Activated T-cell treated with anti-CD3 and anti-CD28 coated beads, Interleukin-2, amount 50 U/mL, for 4 hours (primary cell): ENCODE results near the gene PICK1. TPM values are rescaled to one million over a fixed set of nuclear protein-coding genes. Genes with fewer than 3 reads are reported as not detected.

Experiments
- ATAC-seq, 2 donors: fragments of 200-7000 bp; cut with Tn5 transposase; one replicate each; pipeline ENCODE4 v1.10.0; 2021
- DNase-seq: peaks from one replicate; pipeline ENCODE4 v3.0.0-alpha.2; 2020
- H3K27me3 Mint-ChIP-seq: one replicate; pipeline ENCODE4 v1.8.0; 2021; ENCODE audit warnings: low read depth, mixed read lengths
- H3K36me3 Mint-ChIP-seq: one replicate; pipeline ENCODE4 v1.8.0; 2022; ENCODE audit warnings: mixed read lengths; ENCODE audit not compliant: insufficient read depth
- H3K4me1 Mint-ChIP-seq: one replicate; pipeline ENCODE4 v1.8.0; 2021; ENCODE audit warnings: low read depth, mixed read lengths
- H3K4me3 Mint-ChIP-seq: one replicate; pipeline ENCODE4 v1.8.0; 2021; ENCODE audit warnings: mild to moderate bottlenecking, moderate library complexity, mixed read lengths
- H3K9me3 Mint-ChIP-seq: one replicate; pipeline ENCODE4 v1.8.0; 2021; ENCODE audit warnings: mixed read lengths
- total RNA-seq, 3 donors: library from RNA; stranded (reverse); gene quantifications; one replicate each; pipeline ENCODE4 v1.2.1, GENCODE V29; 2021

PICK1 gene
- 10 to 100 TPM; 21.7 to 24.2 (median 23.1) TPM for total RNA-seq

DNA sequence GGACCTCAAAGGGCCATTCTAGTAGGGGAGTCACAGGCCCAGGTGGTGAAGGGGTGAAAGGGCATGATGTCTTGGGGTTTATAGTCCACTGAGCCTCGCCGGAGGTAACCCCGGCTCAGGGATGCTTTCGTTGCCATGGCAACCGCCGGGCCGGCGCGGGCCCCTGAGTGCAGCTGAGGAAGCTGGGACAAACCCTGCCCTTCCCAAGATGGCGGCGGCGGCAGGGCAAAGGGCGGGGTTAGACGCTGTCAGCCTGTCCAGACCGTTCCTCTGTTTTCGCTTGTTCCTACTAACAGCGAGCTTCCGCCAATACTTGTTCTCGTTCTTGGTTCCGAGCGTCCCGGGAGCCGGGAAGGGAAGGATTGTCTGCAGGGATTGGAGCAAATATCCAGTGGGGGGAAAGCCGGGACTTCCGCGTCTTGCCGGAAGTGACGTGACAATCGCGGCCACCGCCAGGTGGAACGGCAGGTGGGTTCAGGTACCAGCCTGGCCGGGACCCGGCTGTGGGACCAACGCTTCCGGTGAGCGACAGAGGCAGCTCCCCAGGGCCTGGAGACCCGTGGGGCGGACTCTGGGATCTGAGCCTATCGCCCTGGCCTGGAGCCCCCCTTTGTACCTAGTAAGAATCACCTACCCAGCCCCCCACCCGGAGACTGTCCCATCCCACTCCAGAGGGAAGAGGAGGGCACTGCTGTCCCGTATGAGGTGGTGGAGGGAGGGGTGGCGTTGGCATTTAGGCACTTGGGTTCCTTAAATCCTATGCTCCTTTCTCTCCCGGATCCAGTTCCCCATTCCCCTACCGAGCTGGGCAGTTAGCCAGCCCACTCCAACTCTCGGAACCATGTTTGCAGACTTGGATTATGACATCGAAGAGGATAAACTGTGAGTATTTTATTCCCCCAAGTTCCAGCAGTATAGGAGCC, at the start of gene PICK1:
Gene PICK1, plus strand, starts transcription at position 436 of the 923 bp plus-strand sequence. Its CDS starts 406 bp downstream, at position 842.
- H3K27me3 Mint-ChIP-seq, result no peaks in the 10 kb centered on the region
- peaks cover 7% of the 10 kb centered on the region for H3K36me3 Mint-ChIP-seq
- peak; percentile 85 to 89 for ATAC-seq
- peaks cover 19% of the 10 kb centered on the region for H3K4me1 Mint-ChIP-seq
- H3K4me3 Mint-ChIP-seq, result peak within 1 kb of the TSS; percentile 96
- DNase-seq, result peak; percentile 69
- H3K9me3 Mint-ChIP-seq, result no peaks in the 10 kb centered on the region

DNA sequence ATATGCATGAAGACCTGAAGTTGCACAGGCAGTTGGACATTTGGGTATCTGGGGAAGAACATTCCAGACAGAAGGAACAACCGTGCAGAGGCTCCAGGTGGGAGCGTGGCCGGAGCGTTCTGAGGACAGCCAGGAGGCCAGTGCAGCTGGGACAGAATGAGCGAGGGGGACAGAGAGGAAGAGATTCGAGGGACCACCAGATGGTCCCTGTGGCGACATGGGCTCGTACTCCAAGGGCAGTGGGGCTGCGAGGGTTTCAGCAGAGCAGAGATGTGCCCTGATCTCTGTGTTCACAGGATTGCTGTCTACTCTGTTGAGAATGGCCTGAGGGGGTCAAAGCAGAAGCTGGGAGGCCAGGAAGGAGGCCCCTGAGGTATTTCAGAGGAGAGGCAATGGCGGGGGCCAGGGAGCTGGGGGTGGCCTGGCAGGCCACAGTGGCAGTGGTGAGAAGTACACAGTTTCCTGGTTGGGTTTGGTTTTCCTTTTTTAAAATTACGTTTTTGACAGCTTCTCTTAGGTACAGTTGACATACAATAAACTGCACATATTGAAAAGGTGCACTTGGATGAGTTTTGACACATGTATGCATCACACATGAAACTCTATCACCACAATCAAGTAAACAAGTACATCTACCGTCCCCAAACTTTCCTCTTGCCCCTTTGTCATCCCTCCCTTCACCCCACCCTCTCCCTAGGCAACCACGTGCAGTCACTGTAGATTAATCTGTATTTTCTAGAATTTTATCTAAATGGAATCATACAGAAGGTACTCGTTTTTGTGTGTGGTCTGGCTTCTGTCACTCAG, 48.0 kb upstream of the PICK1 start:
- H3K36me3 Mint-ChIP-seq, result no peaks in the 10 kb centered on the region
- no peak for DNase-seq
- ATAC-seq, result peak in 1 of 2 donors; percentile 21
- H3K9me3 Mint-ChIP-seq, result no peaks in the 10 kb centered on the region
- H3K4me3 Mint-ChIP-seq, result no peak overlapping the region
- peaks cover 8% of the 10 kb centered on the region for H3K4me1 Mint-ChIP-seq
- no peaks in the 10 kb centered on the region for H3K27me3 Mint-ChIP-seq

DNA sequence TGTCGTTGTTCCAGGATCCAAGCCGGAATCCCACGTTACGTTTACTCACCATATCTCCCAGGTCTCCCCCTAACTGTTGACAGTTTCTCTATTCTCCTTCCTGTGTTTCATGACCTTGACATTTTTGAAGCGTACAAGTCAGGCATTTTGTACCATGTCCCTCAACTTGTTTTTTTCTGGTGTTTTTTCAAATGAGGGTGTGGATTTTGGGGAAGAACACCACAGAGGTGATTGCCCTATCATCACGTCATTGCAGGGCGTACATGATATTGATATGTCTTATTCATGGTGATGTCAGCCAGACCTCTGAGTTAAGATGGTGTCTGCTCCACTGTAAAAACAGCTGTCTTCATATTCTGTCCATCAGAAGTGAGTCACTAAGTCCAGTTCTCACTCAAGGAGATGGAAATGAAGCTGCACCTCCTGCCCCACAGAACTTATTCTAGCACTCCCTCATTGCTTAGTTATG, 44.6 kb upstream of the PICK1 start:
- Mint-ChIP-seq H3K27me3 (no peaks in the 10 kb centered on the region), H3K36me3 (no peaks in the 10 kb centered on the region), H3K9me3 (no peaks in the 10 kb centered on the region), H3K4me3 (no peak overlapping the region), H3K4me1 (peaks cover 8% of the 10 kb centered on the region)
- ATAC-seq (no peak), DNase-seq (no peak)

DNA sequence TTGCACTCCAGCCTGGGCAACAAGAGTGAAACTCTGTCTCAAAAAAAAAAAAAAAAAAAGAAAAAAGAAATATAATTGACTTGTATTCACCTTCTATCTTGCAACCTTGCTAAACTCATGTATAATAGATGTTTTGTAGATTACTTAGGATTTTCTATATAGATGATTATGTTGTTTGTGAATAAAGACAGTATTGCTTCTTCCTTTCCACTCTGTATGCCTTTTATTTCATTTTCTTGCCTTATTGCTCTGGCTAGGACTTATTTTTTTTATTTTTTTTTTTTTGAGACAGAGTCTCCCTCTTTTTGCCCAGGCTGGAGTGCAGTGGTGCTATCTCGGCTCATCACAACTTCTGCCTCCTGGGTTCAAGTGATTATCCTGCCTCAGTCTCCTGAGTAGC, 43.1 kb upstream of the PICK1 start:
- H3K4me3 Mint-ChIP-seq, result no peak overlapping the region
- H3K36me3 Mint-ChIP-seq, result no peaks in the 10 kb centered on the region
- peaks cover 3% of the 10 kb centered on the region for H3K4me1 Mint-ChIP-seq
- H3K27me3 Mint-ChIP-seq, result no peaks in the 10 kb centered on the region
- no peaks in the 10 kb centered on the region for H3K9me3 Mint-ChIP-seq
- ATAC-seq (no peak), DNase-seq (no peak)

DNA sequence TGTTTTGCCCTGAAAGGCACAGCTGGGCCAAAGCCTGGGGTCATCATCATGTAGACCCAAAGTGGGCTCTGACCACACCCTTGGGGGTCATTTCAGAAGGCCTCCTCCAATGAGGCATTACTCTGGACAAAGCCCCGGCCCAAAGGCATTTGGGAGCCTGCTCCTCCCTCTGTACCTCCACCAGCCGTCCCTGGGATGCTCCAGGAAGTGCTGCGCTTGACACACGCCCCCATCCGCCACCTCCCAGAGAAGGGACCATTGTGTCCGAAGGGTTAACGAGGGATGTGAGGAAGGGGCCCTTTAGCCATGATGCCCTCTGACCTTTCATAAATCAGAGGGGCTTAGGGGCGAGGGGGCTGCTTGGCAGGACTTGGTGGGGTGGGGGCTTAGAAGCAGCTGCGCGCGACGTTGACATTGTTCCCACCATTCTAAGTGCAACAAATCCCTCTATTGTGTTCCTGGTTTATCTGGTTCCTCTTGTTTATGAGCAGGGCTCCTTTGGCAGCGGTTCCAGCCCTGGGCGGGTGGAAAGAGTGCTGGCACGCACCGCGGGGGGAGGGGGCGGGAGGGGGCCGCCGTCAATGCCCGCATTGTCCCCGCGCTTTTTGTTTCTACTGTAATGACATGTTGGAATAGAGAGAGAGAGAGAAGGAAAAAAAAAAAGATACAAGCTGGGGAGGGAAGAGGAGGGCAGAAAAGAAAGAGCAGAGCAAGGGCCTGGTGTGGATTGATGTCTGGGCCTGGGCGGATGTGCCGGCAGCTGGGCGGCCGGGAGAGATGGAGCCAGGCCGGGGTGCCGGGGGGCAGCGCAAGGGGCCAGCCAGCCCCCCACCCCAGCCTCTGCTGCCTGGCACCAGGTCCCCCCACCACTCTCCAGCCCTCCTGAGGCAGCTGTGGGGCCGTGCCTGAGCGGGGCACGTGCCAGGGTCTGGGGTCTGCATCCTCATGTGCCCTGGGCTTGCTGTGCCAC, 40.7 kb upstream of the PICK1 start:
- Mint-ChIP-seq H3K4me3 (no peak overlapping the region), H3K27me3 (no peaks in the 10 kb centered on the region), H3K36me3 (no peaks in the 10 kb centered on the region), H3K9me3 (no peaks in the 10 kb centered on the region), H3K4me1 (no peaks in the 10 kb centered on the region)
- DNase-seq (no peak), ATAC-seq (no peak)

DNA sequence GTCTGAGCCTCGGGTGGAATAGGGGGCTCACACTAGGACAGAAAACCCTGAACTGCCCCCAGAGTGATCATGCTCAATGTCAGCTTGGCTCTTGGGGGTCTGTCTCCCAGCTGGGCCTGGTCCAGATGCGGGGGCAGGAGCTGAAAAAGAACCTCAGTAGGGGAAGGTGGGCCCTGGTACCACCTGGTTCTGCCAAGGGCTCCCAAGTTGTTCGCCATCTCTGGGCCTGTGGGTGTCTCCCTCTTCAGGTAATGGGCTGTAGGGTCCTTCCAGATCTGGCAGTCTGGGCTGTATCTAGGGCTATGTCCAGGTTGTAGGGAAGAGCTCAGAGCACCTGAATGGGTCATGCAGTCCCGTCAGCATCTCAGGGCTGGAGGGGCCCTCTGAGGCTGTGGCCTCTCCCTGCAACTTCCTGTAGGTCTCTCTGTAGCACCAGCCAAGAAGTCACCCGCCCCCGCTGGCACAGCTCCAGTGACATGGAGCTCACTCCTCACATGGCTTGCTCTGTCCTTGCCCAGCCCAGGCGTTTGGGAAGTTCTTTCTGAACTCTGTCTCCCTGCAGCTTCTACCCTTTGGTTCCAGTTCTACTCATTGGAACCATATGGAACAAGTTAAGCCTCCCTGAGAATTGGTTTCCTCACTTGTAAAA, 39.8 kb upstream of the PICK1 start:
- ATAC-seq (no peak), DNase-seq (no peak)
- Mint-ChIP-seq H3K36me3 (no peaks in the 10 kb centered on the region), H3K27me3 (no peaks in the 10 kb centered on the region), H3K4me3 (no peak overlapping the region), H3K9me3 (no peaks in the 10 kb centered on the region), H3K4me1 (no peaks in the 10 kb centered on the region)

DNA sequence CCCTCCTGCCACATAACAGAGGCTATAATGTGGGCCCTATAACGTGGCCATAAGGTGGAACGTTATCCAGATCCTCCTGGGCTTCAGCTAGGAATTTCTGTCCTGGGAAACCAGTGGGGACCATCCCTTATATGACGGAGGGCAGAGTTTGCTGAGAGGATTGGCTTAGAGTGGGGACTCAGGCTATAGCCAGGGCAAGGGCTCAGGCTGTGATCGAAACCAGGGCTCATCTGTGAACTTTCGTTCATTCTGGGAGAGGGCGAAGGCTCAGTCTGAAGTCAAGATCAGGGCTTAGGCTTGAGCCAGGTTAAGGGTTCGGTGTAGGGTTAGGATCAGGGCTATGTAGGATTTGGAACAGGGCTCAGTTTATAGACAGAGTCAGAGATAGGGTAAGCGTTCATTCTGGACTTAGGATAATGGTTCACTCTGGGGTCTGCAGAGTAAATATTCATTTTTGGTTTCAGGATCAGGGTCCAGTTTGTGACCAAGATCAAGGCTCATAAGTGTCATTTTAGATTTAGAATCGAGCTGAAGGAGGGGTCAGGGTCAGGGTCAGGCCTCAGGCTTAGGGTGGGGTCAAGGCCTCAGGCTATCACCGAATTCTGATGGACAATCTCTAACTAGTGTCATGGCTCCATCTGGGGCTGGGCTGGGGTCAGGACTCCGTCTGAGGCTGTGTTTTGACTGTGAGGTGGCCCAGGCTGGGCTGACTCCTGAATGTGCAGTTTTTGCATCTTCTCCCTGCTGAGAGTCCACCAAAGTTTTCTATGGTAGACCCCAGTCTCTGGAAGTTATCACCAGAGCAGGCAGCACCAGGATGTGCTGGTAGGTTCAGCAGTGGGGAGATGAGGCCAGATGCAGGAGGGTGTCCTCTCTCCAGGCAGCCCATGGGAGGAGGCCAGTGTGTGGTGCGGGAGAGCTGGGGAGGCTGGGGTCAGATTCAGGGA, 39.0 kb upstream of the PICK1 start:
- Mint-ChIP-seq H3K36me3 (no peaks in the 10 kb centered on the region), H3K4me1 (no peaks in the 10 kb centered on the region), H3K9me3 (no peaks in the 10 kb centered on the region), H3K27me3 (no peaks in the 10 kb centered on the region), H3K4me3 (no peak overlapping the region)
- DNase-seq (no peak), ATAC-seq (no peak)

DNA sequence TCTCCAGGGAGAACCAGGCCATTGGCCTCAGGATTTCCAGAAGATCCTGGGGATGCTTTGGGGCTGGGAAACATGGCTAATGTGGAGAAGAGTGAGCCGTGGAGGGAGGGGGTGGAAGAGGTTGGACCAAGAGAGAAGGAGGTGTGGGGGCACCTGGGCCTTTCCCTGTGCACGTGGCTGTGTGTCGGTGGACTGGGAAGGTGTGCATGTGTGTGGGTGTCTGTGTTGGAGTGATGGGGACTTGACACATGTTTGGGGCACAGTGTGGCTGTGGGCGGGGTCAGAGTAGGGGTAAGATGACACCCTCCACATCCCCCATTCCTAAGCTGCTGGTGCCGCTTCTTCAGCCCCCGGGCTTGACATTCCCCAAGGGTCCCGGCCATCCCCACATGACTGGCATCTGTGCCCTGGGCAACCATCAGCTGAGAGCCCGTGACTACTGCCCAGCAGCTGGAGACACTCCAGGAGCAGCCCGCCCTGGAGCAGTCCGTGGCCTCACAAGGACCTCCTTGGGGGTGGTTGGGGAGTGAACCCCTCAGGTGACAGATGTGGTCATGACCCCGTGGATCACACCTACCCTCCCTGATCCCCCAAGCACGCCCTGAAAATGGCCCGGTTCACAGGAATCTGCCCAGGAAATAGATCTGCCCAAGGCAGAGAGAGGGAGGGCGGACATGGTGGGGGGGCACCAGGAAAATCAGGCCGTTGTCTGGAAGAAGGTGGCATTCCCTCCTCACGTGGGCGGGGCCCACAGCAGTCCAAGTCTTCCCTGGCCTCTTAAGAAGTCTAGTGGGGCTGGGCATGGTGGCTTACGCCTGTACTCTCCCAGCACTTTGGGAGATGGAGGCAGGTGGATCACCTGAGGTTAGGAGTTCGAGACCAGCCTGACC, 38.0 kb upstream of the PICK1 start:
- no peaks in the 10 kb centered on the region for H3K27me3 Mint-ChIP-seq
- H3K4me3 Mint-ChIP-seq, result no peak overlapping the region
- H3K36me3 Mint-ChIP-seq, result no peaks in the 10 kb centered on the region
- DNase-seq (no peak), ATAC-seq (no peak)
- no peaks in the 10 kb centered on the region for H3K9me3 Mint-ChIP-seq
- H3K4me1 Mint-ChIP-seq, result no peaks in the 10 kb centered on the region

DNA sequence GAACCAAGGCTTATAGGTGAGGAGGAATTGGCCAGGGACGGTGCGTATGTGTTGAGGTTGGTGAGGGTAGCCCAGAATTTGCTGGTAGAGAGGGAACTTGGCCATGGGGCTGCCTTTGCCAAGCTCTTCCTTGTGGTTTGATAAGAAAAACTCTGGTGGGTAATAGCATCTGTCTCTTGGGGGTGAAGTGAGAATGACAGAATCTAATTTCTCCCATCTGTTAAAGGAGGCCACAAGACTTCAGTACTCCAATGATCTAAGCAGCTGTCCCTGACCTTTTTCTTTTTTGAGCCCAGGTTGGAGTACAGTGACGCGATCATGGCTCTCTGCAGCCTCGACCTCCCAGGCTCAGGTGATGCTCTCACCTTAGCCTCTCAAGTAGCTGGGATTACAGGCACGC, 36.0 kb upstream of the PICK1 start:
- Mint-ChIP-seq H3K4me3 (no peak overlapping the region), H3K4me1 (no peaks in the 10 kb centered on the region), H3K36me3 (no peaks in the 10 kb centered on the region), H3K9me3 (no peaks in the 10 kb centered on the region), H3K27me3 (no peaks in the 10 kb centered on the region)
- ATAC-seq (no peak), DNase-seq (no peak)

DNA sequence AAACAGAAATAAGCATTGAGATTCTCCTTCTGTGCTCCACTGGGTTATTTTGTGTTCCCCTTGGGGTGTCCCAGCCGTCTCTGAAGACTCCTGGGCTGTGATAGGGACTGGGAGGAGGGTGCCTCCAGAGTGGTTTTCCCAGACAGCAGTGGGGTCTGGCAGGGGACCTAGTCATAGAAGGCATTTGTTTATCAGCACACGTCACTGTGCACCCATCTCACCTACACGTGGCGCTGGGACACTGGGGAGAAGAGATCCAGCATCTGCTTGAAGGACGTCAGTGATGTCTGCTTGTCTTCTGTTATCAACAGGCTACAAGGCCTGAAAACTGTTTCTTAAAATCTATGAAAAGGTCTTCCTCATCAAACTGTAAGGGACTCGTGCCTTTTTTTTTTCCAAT, 34.2 kb upstream of the PICK1 start:
- H3K27me3 Mint-ChIP-seq, result no peaks in the 10 kb centered on the region
- ATAC-seq, result no peak
- no peak for DNase-seq
- H3K36me3 Mint-ChIP-seq, result no peaks in the 10 kb centered on the region
- H3K4me1 Mint-ChIP-seq, result no peaks in the 10 kb centered on the region
- H3K4me3 Mint-ChIP-seq, result no peak overlapping the region
- no peaks in the 10 kb centered on the region for H3K9me3 Mint-ChIP-seq

DNA sequence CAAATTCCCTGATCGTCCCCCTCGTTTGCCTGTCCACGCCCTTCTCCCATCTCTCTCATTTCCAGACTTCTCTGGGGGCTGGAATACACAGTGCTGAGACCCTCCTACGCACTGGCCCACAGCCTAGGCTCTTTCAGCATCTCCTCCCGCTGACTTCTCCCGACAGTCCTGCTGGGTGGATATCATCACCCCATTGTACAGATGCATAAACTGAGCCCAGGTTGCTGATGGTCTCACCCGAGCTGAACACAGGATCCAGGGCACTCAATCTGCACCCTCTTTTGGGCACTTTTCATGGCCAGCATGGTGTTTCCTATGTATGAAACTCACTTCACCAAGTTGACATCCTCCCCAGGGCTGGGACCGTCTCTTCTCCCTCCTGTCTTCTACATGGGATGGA, 31.7 kb upstream of the PICK1 start:
- no peak for ATAC-seq
- Mint-ChIP-seq H3K9me3 (no peaks in the 10 kb centered on the region), H3K36me3 (no peaks in the 10 kb centered on the region), H3K4me3 (no peak overlapping the region), H3K27me3 (no peaks in the 10 kb centered on the region), H3K4me1 (no peaks in the 10 kb centered on the region)
- DNase-seq, result no peak
